ENCODE measurements around the gene BLOC1S2. TPM values are rescaled to one million over a fixed set of nuclear protein-coding genes. Genes with fewer than 3 reads are reported as not detected.

The BLOC1S2 gene
- total RNA-seq, 1 donor from 2014 or later, result 27.0 TPM

Other genes starting within 250 kb of the BLOC1S2 start
- gene CPN1, start 204.8 kb downstream of the BLOC1S2 start, total RNA-seq (ENCODE audit: insufficient read depth, low replicate concordance), result not detected
- gene ERLIN1, start 100.7 kb downstream of the BLOC1S2 start, total RNA-seq (ENCODE audit: insufficient read depth, low replicate concordance), result 15.6 TPM
- gene CHUK, start 57.1 kb downstream of the BLOC1S2 start, total RNA-seq (ENCODE audit: insufficient read depth, low replicate concordance), result 23.4 TPM
- 11.1 TPM for gene CWF19L1, start 19.0 kb downstream of the BLOC1S2 start, total RNA-seq (ENCODE audit: insufficient read depth, low replicate concordance)
- not detected for gene PKD2L1, start 43.5 kb upstream of the BLOC1S2 start, total RNA-seq (ENCODE audit: insufficient read depth, low replicate concordance)
- 52.0 TPM for gene SCD, start 60.6 kb upstream of the BLOC1S2 start, total RNA-seq (ENCODE audit: insufficient read depth, low replicate concordance)
- gene WNT8B, start 176.3 kb upstream of the BLOC1S2 start, total RNA-seq (ENCODE audit: insufficient read depth, low replicate concordance), result 0.72 TPM
- gene SEC31B, start 233.2 kb upstream of the BLOC1S2 start, total RNA-seq (ENCODE audit: insufficient read depth, low replicate concordance), result 4.6 TPM
- gene NDUFB8, start 243.2 kb upstream of the BLOC1S2 start, total RNA-seq (ENCODE audit: insufficient read depth, low replicate concordance), result 74.9 TPM
- gene HIF1AN, start 249.3 kb upstream of the BLOC1S2 start, total RNA-seq (ENCODE audit: insufficient read depth, low replicate concordance), result 13.2 TPM